Common myeloid progenitor, CD34-positive (primary cell): ENCODE data around the gene DNAJC15.

Experiments used
- CTCF ChIA-PET: fragments of 350-600 bp; sonication (Branson Sonifier 250); formaldehyde crosslinking; loops from one replicate; lab custom pipeline; 2021; ENCODE audit warnings: antibody characterized with exemption; lab: Charles Lee
- POLR2A ChIA-PET: fragments of 350-600 bp; sonication (Branson Sonifier 250); formaldehyde crosslinking; loops from one replicate; lab custom pipeline; 2021; ENCODE audit warnings: antibody characterized with exemption; lab: Charles Lee
- DNase-seq, 3 donors: peaks; one replicate each; pipeline versions ENCODE4 v3.0.0 to v3.0.0-alpha.2; 2013
- H3K27ac ChIP-seq, 2 experiments: 1 replicate in 1 of 2; 2 replicates in 1 of 2; pipeline ENCODE4 v1.7.0; 2013; ENCODE audit warnings: inconsistent platforms in 2 of 2, low read length in 2 of 2, mild to moderate bottlenecking in 2 of 2, low read depth in 1 of 2, moderate library complexity in 1 of 2; ENCODE audit not compliant: severe bottlenecking in 2 of 2, insufficient read depth in 1 of 2, poor library complexity in 1 of 2
- H3K27me3 ChIP-seq, 5 experiments: replicated peaks in 2 of 5; 1 replicate in 3 of 5; 2 replicates in 2 of 5; pipeline versions ENCODE4 v1.6.1 to v1.7.0; 2013; ENCODE audit warnings: low read length in 4 of 5, mild to moderate bottlenecking in 2 of 5, moderate library complexity in 2 of 5, inconsistent platforms in 1 of 5; ENCODE audit not compliant: insufficient read depth in 5 of 5, control insufficient read depth in 4 of 5
- H3K36me3 ChIP-seq, 4 experiments: 1 replicate in 2 of 4; 2 replicates in 2 of 4; pipeline versions ENCODE4 v1.6.1 to v1.7.0; 2013; ENCODE audit warnings: low read length in 3 of 4, control low read depth in 1 of 4, mild to moderate bottlenecking in 1 of 4; ENCODE audit not compliant: control insufficient read depth in 4 of 4, insufficient read depth in 4 of 4
- H3K4me1 ChIP-seq, 4 experiments: 1 replicate in 3 of 4; 2 replicates in 1 of 4; pipeline versions ENCODE4 v1.6.1 to v1.7.1; 2013; ENCODE audit warnings: low read length in 3 of 4, mild to moderate bottlenecking in 3 of 4, control low read depth in 1 of 4, inconsistent platforms in 1 of 4, moderate library complexity in 1 of 4; ENCODE audit not compliant: control insufficient read depth in 4 of 4, insufficient read depth in 4 of 4; ENCODE audit errors: control extremely low read depth in 1 of 4
- H3K4me3 ChIP-seq, 7 experiments: 1 replicate in 4 of 7; 2 replicates in 3 of 7; pipeline versions ENCODE4 v1.5.1 to v1.7.0; 2013; ENCODE audit warnings: mild to moderate bottlenecking in 7 of 7, low read length in 6 of 7, moderate library complexity in 6 of 7, inconsistent platforms in 2 of 7, low read depth in 2 of 7, control low read depth in 1 of 7; ENCODE audit not compliant: insufficient read depth in 4 of 7, control insufficient read depth in 1 of 7; ENCODE audit errors: extremely low read depth in 1 of 7
- H3K9me3 ChIP-seq, 5 experiments: 1 replicate in 4 of 5; 2 replicates in 1 of 5; pipeline versions ENCODE4 v1.6.1 to v1.7.1; 2013; ENCODE audit warnings: low read length in 4 of 5, mild to moderate bottlenecking in 2 of 5, inconsistent platforms in 1 of 5, low read depth in 1 of 5, moderate library complexity in 1 of 5; ENCODE audit not compliant: control insufficient read depth in 4 of 5, insufficient read depth in 2 of 5; ENCODE audit errors: control extremely low read depth in 1 of 5
- WGBS: methylation state at CpG from one replicate; pipeline ENCODE4 v1.1.5; 2013; ENCODE audit not compliant: insufficient coverage; 5-methylcytosine and 5-hydroxymethylcytosine counted together

The DNAJC15 gene

GRCh38 chr13:43158516-43158915 is 135.1 kb downstream of the DNAJC15 start:
- 100% methylated on average over 3 of the region's 3 CpGs for WGBS
- H3K4me1 ChIP-seq, result no peaks in the 10 kb centered on the region
- CTCF ChIA-PET, result interaction anchor here (0.6 to 1.2 kb wide), 2 partner anchors 12 to 15 kb away, joined by 3 read pairs; no protein-coding TSS in a partner anchor

GRCh38 chr13:43159026-43159461 is 135.7 kb downstream of the DNAJC15 start:
- Histone ChIP-seq H3K27me3 (no peaks in the 10 kb centered on the region), H3K4me3 (no peak overlapping the region), H3K4me1 (no peaks in the 10 kb centered on the region), H3K36me3 (no peaks in the 10 kb centered on the region), H3K9me3 (peaks cover 0 to 4% (median 0%) of the 10 kb centered on the region in 5 experiments), H3K27ac (no peak overlapping the region)
- DNase-seq, result no peak
- ChIA-PET POLR2A (no interaction called here), CTCF (interaction anchor here (0.6 kb wide), 1 partner anchor 13 kb away, joined by 3 read pairs; no protein-coding TSS in a partner anchor)
- WGBS, result 100% methylated on average over 3 of the region's 3 CpGs

More at GRCh38 chr13:43158516-43158915, 135.1 kb downstream of the DNAJC15 start:
- H3K9me3 ChIP-seq, result peaks cover 0 to 4% (median 0%) of the 10 kb centered on the region in 5 experiments
- no peak overlapping the region for H3K27ac ChIP-seq
- H3K4me3 ChIP-seq, result no peak overlapping the region
- DNase-seq, result no peak
- POLR2A ChIA-PET, result no interaction called here
- H3K36me3 ChIP-seq, result no peaks in the 10 kb centered on the region
- H3K27me3 ChIP-seq, result no peaks in the 10 kb centered on the region
